ENCODE data around the gene ANKRD13B. TPM values are rescaled to one million over a fixed set of nuclear protein-coding genes. Genes with fewer than 3 reads are reported as not detected.

Gene ANKRD13B
- total and polyA plus RNA-seq, 8 donors = 1.8 to 12.3 (median 4.2) TPM; not detected in 1

GRCh38 chr17:29612404-29613280 is 19.7 kb downstream of the ANKRD13B start:
- peaks cover 45 to 51% (median 49%) of the 10 kb centered on the region in 4 donors for H3K4me1 ChIP-seq
- 44 to 68% (median 47%) methylated on average over 21 to 85 of the region's 85 CpGs for WGBS, 5 donors
- H3K4me3 ChIP-seq = peak overlapping the region; percentile 31 to 49 (median 37)
- intact Hi-C loops (cut with DNase I; ENCODE audit: low total_unique reads) = no loop called here
- TF ChIP-seq EP300 (IDR thresholded peaks at IDR 0.05) (no peak), POLR2AphosphoS5 (IDR thresholded peaks at IDR 0.05) (no peak), CTCF (IDR thresholded peaks at IDR 0.05) (no peak), POLR2A (IDR thresholded peaks at IDR 0.05) (no peak)
- no peaks in the 10 kb centered on the region for H3K9me3 ChIP-seq
- peaks cover 0 to 47% (median 20%) of the 10 kb centered on the region in 3 donors for H3K27me3 ChIP-seq
- H3K36me3 ChIP-seq = peaks cover 0 to 7% (median 3%) of the 10 kb centered on the region in 4 donors
- H3K27ac ChIP-seq = peak overlapping the region in 2 of 5 donors; percentile 21 to 38
- no peak for DNase-seq

GRCh38 chr17:29613352-29613837 is 20.5 kb downstream of the ANKRD13B start:
- peaks cover 0 to 55% (median 22%) of the 10 kb centered on the region in 3 donors for H3K27me3 ChIP-seq
- H3K4me3 ChIP-seq = peak overlapping the region; percentile 31 to 49 (median 37)
- H3K27ac ChIP-seq = peak overlapping the region in 2 of 5 donors; percentile 21 to 38
- no peaks in the 10 kb centered on the region for H3K9me3 ChIP-seq
- DNase-seq = peak; percentile 93 to 97
- intact Hi-C loops (cut with DNase I; ENCODE audit: low total_unique reads) = no loop called here
- no peak for TF ChIP-seq EP300 (IDR thresholded peaks at IDR 0.05)
- TF ChIP-seq POLR2AphosphoS5 (IDR thresholded peaks at IDR 0.05) = peak in 2 of 3 donors; percentile 8 to 69
- TF ChIP-seq CTCF (IDR thresholded peaks at IDR 0.05) = peak in 5 of 7 experiments; percentile 66 to 85 (median 77)
- WGBS, 5 donors = 0 to 2% (median 1%) methylated on average over 17 to 50 of the region's 50 CpGs
- peaks cover 0 to 7% (median 3%) of the 10 kb centered on the region in 4 donors for H3K36me3 ChIP-seq
- peaks cover 53 to 59% (median 57%) of the 10 kb centered on the region in 4 donors for H3K4me1 ChIP-seq

- TF ChIP-seq POLR2AphosphoS5 (IDR thresholded peaks at IDR 0.05) (no peak), POLR2A (IDR thresholded peaks at IDR 0.05) (no peak), EP300 (IDR thresholded peaks at IDR 0.05) (no peak), CTCF (IDR thresholded peaks at IDR 0.05) (no peak)
- H3K4me1 ChIP-seq = peaks cover 53 to 63% (median 59%) of the 10 kb centered on the region in 4 donors
- H3K4me3 ChIP-seq = peak overlapping the region; percentile 31 to 49 (median 37)
- H3K27ac ChIP-seq = no peak overlapping the region
- DNase-seq = no peak
- no peaks in the 10 kb centered on the region for H3K9me3 ChIP-seq
- H3K27me3 ChIP-seq = peaks cover 0 to 59% (median 22%) of the 10 kb centered on the region in 3 donors
- intact Hi-C loops (cut with DNase I; ENCODE audit: low total_unique reads) = no loop called here
- H3K36me3 ChIP-seq = peaks cover 0 to 6% (median 3%) of the 10 kb centered on the region in 4 donors
- WGBS, 5 donors = 17 to 25% (median 22%) methylated on average over 13 of the region's 13 CpGs
Measured at GRCh38 chr17:29613856-29614255, 20.9 kb downstream of the ANKRD13B start.

GRCh38 chr17:29614349-29615047 is 21.6 kb downstream of the ANKRD13B start:
- Histone ChIP-seq H3K4me1 (peaks cover 53 to 70% (median 59%) of the 10 kb centered on the region in 4 donors), H3K27me3 (peaks cover 0 to 66% (median 22%) of the 10 kb centered on the region in 3 donors), H3K36me3 (no peaks in the 10 kb centered on the region), H3K27ac (no peak overlapping the region), H3K4me3 (peak overlapping the region in 1 of 4 donors; percentile 58), H3K9me3 (no peaks in the 10 kb centered on the region)
- DNase-seq = no peak
- intact Hi-C loops (cut with DNase I; ENCODE audit: low total_unique reads) = no loop called here
- 46 to 66% (median 53%) methylated on average over 16 of the region's 16 CpGs for WGBS, 5 donors
- no peak for TF ChIP-seq POLR2AphosphoS5 (IDR thresholded peaks at IDR 0.05)
- no peak for TF ChIP-seq CTCF (IDR thresholded peaks at IDR 0.05)
- no peak for TF ChIP-seq EP300 (IDR thresholded peaks at IDR 0.05)
- no peak for TF ChIP-seq POLR2A (IDR thresholded peaks at IDR 0.05)

All from stomach (tissue), 9 donors.